Measurements from ENCODE around the gene ZNF469.

DNA sequence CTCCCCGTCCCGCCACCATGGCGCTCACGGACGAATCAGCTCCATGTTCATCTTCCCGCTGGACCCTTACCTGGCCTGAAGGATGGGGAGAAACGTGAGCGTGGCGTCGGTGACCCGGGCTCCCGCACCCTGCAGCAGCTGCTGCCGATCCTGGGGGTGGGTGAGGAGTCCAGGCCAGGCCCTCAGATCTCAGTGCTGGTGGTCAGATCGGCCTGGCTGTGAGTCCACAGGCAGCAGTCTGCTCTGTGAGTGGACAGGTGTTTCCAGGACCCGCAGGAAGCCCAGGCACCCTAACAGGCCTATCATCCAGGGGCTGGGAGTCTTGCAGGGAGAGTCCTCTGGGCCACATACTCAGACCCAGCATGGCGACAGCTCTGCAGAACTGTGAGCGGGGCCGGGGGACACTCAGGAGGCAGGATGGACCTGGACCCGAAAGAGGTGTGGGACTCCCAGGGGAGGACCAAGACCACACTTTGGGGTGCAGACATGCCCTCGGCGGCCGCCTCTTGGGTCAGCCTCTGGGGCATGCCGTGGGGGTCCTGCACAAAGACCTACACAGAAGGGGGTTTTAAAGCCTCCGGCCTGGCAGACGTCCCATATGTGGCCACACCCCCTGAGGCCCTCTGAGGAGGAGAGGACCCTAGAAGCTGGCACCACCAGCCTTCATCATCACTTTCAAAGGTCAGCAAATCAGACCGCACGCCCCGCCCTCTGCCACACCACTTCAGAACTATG lies 27.2 kb upstream of the ZNF469 start:
- TF ChIP-seq POLR2A (IDR thresholded peaks at IDR 0.05) (no peak), EP300 (IDR thresholded peaks at IDR 0.05; ENCODE audit: low read depth) (no peak)
- TF ChIP-seq, protein P1, sequence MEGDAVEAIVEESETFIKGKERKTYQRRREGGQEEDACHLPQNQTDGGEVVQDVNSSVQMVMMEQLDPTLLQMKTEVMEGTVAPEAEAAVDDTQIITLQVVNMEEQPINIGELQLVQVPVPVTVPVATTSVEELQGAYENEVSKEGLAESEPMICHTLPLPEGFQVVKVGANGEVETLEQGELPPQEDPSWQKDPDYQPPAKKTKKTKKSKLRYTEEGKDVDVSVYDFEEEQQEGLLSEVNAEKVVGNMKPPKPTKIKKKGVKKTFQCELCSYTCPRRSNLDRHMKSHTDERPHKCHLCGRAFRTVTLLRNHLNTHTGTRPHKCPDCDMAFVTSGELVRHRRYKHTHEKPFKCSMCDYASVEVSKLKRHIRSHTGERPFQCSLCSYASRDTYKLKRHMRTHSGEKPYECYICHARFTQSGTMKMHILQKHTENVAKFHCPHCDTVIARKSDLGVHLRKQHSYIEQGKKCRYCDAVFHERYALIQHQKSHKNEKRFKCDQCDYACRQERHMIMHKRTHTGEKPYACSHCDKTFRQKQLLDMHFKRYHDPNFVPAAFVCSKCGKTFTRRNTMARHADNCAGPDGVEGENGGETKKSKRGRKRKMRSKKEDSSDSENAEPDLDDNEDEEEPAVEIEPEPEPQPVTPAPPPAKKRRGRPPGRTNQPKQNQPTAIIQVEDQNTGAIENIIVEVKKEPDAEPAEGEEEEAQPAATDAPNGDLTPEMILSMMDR (IDR thresholded peaks at IDR 0.05), result no peak

Measured in transverse colon (tissue), 3 donors.